ENCODE data around the gene TAL2. TPM values are rescaled to one million over a fixed set of nuclear protein-coding genes. Genes with fewer than 3 reads are reported as not detected.

TAL2 gene
- total RNA-seq, 1 donor from 2014 or later: not detected

- no peak for TF ChIP-seq CTCF (IDR thresholded peaks at IDR 0.05; ENCODE audit: insufficient read depth, low read length, severe bottlenecking)
- FAIRE-seq: no peak
Measured at GRCh38 chr9:105663914-105664313, 1.7 kb downstream of the TAL2 start.

GRCh38 chr9:105667867-105668266 is 5.6 kb downstream of the TAL2 start:
- TF ChIP-seq CTCF (IDR thresholded peaks at IDR 0.05; ENCODE audit: insufficient read depth, low read length, severe bottlenecking): no peak
- no peak for FAIRE-seq
- H3K27me3 ChIP-seq (ENCODE audit: control insufficient read depth, insufficient read depth, low read length): peaks cover 4% of the 10 kb centered on the region
- no peaks in the 10 kb centered on the region for H3K36me3 ChIP-seq (ENCODE audit: control insufficient read depth, insufficient read depth, low read length)
- DNase-seq (ENCODE audit: low read depth): no peak
- H3K4me3 ChIP-seq (ENCODE audit: low read depth, low read length): no peak overlapping the region

More at GRCh38 chr9:105663914-105664313, 1.7 kb downstream of the TAL2 start:
- DNase-seq (ENCODE audit: low read depth): peak; percentile 2
- Histone ChIP-seq H3K27me3 (ENCODE audit: control insufficient read depth, insufficient read depth, low read length) (no peaks in the 10 kb centered on the region), H3K36me3 (ENCODE audit: control insufficient read depth, insufficient read depth, low read length) (no peaks in the 10 kb centered on the region), H3K4me3 (ENCODE audit: low read depth, low read length) (no peak overlapping the region)

- Histone ChIP-seq H3K4me3 (ENCODE audit: low read depth, low read length) (no peak overlapping the region), H3K36me3 (ENCODE audit: control insufficient read depth, insufficient read depth, low read length) (no peaks in the 10 kb centered on the region), H3K27me3 (ENCODE audit: control insufficient read depth, insufficient read depth, low read length) (peaks cover 4% of the 10 kb centered on the region)
- no peak for TF ChIP-seq CTCF (IDR thresholded peaks at IDR 0.05; ENCODE audit: insufficient read depth, low read length, severe bottlenecking)
- FAIRE-seq: no peak
- no peak for DNase-seq (ENCODE audit: low read depth)
Measured at GRCh38 chr9:105670315-105670714, 8.1 kb downstream of the TAL2 start.

- FAIRE-seq: no peak
- DNase-seq (ENCODE audit: low read depth): no peak
- H3K4me3 ChIP-seq (ENCODE audit: low read depth, low read length): no peak overlapping the region
Measured at GRCh38 chr9:105670775-105671174, 8.5 kb downstream of the TAL2 start.

GRCh38 chr9:105672711-105673234 is 10.5 kb downstream of the TAL2 start:
- no peaks in the 10 kb centered on the region for H3K36me3 ChIP-seq (ENCODE audit: control insufficient read depth, insufficient read depth, low read length)
- no peak for DNase-seq (ENCODE audit: low read depth)
- H3K27me3 ChIP-seq (ENCODE audit: control insufficient read depth, insufficient read depth, low read length): peaks cover 4% of the 10 kb centered on the region
- no peak for TF ChIP-seq CTCF (IDR thresholded peaks at IDR 0.05; ENCODE audit: insufficient read depth, low read length, severe bottlenecking)
- no peak overlapping the region for H3K4me3 ChIP-seq (ENCODE audit: low read depth, low read length)
- FAIRE-seq: no peak

More at GRCh38 chr9:105670775-105671174, 8.5 kb downstream of the TAL2 start:
- no peak for TF ChIP-seq CTCF (IDR thresholded peaks at IDR 0.05; ENCODE audit: insufficient read depth, low read length, severe bottlenecking)
- peaks cover 4% of the 10 kb centered on the region for H3K27me3 ChIP-seq (ENCODE audit: control insufficient read depth, insufficient read depth, low read length)
- H3K36me3 ChIP-seq (ENCODE audit: control insufficient read depth, insufficient read depth, low read length): no peaks in the 10 kb centered on the region

GRCh38 chr9:105673850-105674387 is 11.7 kb downstream of the TAL2 start:
- TF ChIP-seq CTCF (IDR thresholded peaks at IDR 0.05; ENCODE audit: insufficient read depth, low read length, severe bottlenecking): no peak
- DNase-seq (ENCODE audit: low read depth) (no peak), FAIRE-seq (no peak)

More at GRCh38 chr9:105673850-105674387, 11.7 kb downstream of the TAL2 start:
- no peak overlapping the region for H3K4me3 ChIP-seq (ENCODE audit: low read depth, low read length)
- no peaks in the 10 kb centered on the region for H3K36me3 ChIP-seq (ENCODE audit: control insufficient read depth, insufficient read depth, low read length)
- peaks cover 4% of the 10 kb centered on the region for H3K27me3 ChIP-seq (ENCODE audit: control insufficient read depth, insufficient read depth, low read length)

All from bronchial epithelial cell (primary cell).